Loucy (cell line): Measurements from ENCODE around the gene LRRC75B.
"Not testable (repeated sequence)": the region's sequence is repeated elsewhere in the genome, so short reads cannot be mapped to it uniquely, and the experiment has no call there.

Source experiments
- CTCF ChIP-seq: fragments of 200-600 bp; sonication (generic); conservative IDR thresholded peaks from 2 replicates; pipeline ENCODE4 v1.5.1; 2014; ENCODE audit warnings: mild to moderate bottlenecking, antibody characterized with exemption, low read length
- EZH2phosphoT487 ChIP-seq: fragments of 200-600 bp; IDR thresholded peaks from 2 replicates; pipeline ENCODE4 v1.6.1; 2018; ENCODE audit warnings: antibody characterized with exemption, mild to moderate bottlenecking, moderate library complexity, borderline replicate concordance

GRCh38 chr22:24602847-24603769, 10.2 kb upstream of the LRRC75B start, which contains the start of gene GGT1:
- not testable (repeated sequence) for TF ChIP-seq CTCF, EZH2phosphoT487
